GM19372 (cell line): ENCODE data around the gene INTS1.

Experiments used
- ATAC-seq: cut with Tn5 transposase; IDR thresholded peaks from one replicate; pipeline ENCODE4 v1.9.1; 2021; ENCODE audit warnings: mild to moderate bottlenecking, low read depth, moderate library complexity; ENCODE audit not compliant: unreplicated experiment

Gene INTS1

GRCh38 chr7:1509226-1509625 lies 5.0 kb upstream of the INTS1 start:
- ATAC-seq, result no peak

DNA sequence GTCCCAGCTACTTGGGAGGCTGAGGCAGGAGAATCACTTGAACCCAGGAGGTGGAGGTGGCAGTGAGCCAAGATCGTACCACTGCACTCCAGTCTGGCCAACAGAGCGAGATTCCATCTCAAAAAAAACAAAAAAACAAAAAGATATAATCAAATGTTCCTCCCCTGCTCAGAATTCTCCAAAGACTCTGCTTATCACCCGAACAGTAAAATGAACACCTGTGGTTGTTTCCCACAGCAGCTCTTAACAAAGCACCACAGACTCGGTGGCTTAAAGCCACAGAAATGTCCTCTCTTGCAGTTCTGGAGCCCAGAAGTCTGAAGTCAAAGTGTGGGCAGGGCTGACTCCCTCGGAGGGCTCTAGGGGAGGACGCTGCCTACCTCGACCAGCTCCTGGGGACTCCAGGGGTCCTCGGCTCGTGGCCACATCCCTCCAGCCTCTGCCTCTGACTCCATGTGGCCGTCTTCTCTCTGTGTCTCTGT lies 4.1 kb upstream of the INTS1 start:
- ATAC-seq, result no peak

DNA sequence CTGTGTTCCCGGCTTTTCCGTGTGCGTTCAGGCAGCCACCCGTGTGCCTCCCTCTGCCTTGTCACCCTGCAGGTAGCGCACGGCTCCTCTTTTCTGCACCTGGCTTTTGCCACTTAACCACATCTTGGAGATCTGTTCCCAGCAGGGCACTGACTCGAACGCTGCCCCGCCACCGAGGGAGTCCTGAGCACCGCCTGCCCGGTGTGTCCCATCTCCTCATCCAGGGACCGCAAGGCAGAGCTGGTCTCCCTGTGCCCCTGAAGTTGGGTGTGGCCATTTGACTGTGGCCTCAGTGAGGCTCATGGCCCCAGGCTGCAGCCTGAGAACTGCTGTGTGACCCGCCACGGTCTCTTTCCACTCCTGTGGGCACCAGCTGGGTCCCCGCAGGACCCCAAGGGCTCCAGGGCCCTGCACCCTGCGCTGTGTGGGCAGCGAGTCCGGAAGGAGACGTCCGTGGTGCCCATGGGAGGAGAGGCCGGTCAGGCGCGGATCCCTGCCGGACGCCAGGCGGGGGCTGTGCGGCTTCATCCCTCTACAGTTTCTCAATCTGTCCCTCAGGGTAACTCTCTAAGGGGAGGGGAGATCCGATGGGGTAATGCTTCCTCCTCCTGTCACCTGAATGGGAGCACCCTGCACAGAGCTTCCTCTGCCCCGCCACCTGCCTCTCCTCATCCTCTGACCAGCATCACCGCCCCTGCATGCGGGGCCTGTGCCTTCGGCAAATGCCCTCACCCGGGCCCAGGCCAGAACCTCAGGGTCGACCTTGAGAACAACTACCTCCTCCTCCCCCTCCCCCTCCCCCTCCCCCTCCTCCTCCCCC lies 1.8 kb upstream of the INTS1 start:
- ATAC-seq, result no peak

DNA sequence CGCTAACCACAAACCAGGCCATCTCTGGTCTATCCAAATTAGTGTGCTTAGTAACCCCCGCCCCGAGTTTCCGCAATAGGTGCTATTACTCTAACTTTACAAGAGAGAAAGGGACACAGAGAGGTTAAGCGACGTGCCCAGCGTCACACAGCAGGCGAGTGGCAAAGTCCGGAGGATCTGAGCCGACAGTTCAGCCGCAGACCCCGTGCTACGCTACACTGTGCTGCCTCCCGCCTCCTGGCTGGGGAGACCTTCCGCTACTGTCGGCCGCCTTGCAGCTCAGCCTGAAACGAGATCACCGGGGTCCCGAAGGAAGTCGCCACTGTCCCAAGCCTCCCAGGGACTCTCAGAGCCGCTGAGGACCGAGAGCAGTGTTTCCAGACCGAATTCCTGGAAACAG lies 799 bp downstream of the INTS1 start:
- no peak for ATAC-seq

GRCh38 chr7:1502845-1503244 lies 1.3 kb downstream of the INTS1 start:
- ATAC-seq, result no peak

DNA sequence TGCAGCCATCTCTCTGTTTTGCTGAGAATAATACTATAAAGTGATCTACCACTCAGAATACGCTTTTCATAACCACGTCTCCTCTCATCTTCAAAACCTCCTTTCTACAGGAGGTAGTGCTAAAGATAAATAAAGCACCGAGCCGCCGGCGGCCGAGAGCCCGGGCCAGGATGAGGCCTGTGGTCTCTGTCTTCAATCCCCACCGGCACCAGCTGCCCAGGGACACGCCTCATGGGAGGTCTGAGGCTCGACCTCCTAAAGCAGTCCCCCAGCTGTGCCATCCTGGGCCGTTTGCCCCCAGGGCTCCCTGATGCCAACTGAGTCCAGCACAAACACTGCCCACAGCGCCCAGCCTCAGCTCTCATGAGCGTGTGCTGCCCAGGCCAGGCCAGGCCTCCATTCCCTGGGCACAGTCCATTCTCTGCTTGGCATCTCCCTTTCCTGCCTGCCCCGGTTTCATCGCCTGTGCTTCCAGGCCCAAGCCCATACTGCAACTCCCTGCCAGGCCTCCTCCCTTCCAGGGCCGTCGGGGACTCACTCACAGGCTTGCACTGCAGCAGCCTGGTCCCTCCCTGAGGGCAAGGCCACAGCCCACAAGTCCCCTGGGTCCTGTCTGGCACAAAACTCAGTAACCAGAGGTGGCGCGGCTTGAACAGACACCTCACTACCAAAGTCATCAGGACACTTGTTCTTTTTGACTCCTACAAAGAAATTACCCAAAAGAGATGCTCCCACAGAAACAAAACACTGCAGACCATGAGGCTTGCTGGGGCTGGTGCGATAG lies 2.5 kb downstream of the INTS1 start:
- no peak for ATAC-seq

DNA sequence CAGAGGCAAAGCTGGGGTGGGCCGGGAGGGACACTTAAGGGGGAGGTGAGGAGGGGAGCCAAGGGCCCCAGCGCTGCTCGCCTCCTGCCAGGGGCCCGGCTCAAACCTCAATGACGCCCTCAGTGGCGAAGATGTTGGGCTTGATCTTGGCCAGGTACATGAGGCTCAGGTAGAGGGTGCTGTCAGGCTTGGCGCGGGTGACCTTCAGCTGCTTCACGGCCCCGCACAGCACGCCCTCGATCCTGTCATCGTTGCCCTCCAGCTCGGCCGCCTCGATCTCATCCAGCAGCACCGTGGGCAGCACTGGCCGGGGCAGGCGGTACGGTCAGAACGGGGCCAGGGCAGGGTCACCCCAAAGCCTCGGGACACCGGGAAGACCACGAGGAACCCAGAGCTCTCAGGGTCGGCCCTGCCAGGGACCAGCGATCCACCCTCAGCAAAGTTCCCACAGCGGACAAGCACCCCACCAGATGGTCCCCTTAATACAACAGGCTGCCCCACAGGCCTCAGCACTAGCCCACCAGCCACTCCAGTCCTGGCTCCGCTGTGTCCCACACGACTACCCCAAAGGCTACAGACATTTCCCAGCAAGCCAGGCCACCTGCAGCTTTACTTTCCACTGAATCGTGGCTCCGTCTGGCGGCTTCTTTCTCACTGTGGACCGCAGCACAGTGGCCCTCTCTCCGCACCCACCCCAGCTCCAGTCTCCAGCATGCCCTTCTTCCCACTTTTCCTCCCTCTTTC lies 4.0 kb downstream of the INTS1 start:
- ATAC-seq, result no peak

DNA sequence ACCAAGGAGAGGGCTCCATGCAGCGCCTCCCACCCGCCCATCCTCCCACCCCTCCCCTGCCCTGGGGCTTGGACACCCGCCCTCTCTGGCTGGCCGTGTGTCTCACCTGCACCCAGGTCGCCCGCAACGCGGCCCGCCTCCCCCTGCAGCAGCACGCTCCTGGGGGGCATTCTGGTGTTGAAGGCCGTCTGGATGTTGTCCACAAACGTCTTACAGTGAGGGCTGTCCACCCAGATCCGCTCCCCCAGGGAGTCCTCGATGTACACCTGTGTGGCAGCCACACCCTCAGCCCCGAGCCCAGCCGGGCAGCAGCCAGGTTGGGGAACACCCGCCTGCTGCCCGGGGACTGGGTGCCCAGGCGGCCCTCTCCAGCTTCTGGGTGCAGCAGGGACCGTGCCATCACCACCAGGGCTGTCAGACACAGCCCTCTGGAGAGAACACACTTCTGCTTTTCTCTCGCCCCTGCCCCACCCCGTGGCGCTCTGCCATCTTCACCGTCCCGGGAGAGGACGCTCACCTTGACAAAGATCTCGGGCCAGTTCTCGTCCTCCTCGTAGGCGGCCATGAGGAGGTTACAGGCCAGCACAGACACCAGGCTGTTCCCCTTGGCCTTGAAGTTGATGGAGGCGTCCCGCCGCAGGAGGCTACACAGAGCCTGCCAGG lies 4.7 kb downstream of the INTS1 start:
- no peak for ATAC-seq

DNA sequence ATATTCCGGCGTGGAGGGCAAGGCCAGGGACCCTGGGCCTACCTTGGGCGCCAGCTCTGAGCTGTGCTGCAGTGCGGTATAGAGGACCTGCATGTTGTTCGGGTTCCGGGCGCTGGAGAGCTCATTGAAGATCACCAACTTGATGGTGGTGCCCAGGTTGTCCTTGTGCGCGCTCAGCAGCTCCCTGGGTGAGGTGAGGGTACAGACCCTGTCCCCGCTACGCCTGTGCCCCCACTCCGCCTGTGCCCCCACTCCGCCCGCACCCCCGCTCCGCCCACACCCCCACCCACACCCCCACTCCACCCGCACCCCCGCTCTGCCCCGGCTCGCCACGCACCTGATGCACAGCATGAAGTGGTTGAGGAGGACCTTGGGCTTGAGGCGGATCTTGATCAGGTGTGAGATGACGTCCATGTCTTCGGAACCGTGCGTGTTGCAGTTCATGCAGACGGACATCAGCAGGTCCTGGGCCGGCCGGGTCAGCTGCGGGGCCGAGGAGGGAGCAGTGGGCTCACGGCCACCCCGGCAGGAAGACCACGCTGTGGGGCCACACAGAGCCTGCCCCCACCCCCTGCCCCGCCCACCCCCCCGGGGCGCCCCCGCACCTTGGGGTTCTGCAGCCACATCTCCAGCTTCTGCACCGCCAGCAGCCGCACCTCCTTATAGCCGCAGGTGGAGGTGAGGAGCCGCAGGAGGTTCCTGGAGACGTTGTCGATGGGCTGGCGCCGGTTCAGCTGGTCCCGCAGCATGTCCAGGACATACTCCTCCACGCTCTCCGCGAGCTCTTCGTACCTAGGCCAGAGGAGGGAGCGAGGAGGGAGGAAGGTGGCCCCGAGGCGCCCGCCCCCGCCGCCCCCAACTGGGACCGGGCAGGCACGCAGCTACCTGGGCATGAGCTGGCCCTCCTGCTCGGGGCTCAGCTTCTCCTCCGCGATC lies 5.6 kb downstream of the INTS1 start:
- ATAC-seq, result no peak

GRCh38 chr7:1497293-1497927 lies 6.8 kb downstream of the INTS1 start:
- ATAC-seq, result no peak

GRCh38 chr7:1496531-1497292 lies 7.5 kb downstream of the INTS1 start:
- ATAC-seq, result no peak

GRCh38 chr7:1495564-1496242 lies 8.5 kb downstream of the INTS1 start:
- no peak for ATAC-seq

DNA sequence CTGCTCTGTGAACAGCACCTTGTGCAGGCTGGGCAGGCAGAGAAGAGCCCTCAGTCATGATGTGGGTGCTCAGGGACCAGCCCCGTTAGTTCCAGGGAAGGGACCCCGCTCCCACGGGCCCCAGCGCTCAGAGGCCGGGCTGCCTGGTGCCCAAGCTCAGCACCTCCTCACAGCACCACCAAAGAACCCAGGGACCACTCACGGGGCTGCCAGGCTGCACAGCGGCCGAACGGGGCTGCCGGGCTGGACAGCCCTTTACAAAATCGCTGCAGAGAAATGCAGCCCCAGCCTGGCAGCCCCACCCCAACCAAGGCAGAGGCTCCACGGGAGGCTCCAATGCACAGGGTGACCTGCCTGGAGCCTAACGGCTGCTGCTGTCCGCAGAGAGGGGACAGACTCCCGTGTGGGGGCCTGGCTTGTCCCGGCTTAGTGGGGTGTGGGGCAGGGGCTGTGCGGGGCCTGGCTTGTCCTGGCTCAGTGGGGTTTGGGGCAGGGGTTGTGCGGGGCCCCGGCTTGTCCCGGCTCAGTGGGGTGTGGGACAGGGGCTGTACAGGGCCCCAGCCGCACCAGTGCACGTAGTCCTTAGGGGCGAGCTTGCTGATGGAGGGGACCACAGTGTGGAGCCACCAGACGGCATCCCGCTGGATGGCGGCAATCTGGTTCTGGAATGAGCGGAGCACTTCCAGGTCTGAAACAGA lies 9.2 kb downstream of the INTS1 start:
- ATAC-seq, result no peak

DNA sequence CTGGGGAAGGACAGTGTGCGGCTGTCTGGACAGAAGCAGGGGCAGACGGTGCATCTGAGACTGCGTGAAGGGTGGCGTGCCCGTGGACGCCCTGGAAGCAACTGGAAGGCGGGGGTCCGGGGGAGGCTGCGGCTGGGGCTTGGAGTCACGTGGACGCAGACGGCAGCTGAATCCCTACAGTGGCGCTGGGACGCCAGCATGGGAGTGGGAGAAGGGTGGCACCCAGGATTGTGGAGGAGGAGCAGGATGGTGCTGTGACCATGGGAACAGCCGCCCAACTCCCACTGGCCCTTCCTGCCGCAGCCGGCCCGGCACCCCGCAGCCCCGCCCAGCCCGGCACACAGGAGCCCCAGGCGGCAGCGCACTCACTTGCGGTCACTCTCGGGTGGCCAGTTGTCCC lies 9.7 kb downstream of the INTS1 start:
- ATAC-seq, result no peak

DNA sequence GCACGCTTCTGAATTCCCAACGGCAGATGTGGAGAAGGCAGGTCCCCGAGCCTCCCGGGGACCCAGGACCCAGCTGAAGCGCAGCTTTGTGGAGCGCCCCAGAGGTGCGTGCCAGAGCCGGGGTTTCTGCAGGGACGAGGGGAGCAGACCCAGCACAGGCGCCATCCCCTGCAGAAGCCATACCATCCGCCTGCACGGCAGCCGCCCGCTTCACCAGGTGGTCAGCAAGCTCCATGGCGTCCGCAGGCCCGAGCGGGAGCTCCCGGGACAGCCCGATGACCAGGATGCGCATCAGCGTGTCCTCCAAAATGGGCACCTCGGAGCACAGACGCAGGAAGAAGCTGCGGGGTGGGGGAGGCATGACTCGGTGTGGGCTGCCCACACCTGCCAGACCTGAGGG lies 10.6 kb downstream of the INTS1 start:
- ATAC-seq, result no peak

GRCh38 chr7:1493129-1493528 lies 11.1 kb downstream of the INTS1 start:
- ATAC-seq, result no peak

DNA sequence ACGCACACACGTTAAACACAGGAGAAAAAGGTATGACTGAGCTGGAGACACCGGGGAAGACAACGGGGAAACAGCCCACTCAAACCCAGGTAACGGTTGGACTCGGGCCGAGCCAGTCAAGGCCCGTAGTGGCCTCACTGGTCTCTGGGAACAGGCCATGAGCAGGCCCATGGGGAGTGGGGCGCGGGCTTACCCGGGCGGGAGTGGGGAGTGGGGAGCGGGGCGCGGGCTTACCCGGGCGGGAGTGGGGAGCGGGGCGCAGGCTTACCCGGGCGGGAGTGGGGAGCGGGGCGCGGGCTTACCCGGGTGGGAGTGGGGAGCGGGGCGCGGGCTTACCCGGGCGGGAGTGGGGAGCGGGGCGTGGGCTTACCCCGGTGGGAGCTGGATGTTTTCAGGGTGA lies 11.5 kb downstream of the INTS1 start:
- no peak for ATAC-seq
